Endothelial cell of umbilical vein (primary cell): ENCODE data around the gene MYBPHL. TPM values are rescaled to one million over a fixed set of nuclear protein-coding genes. Genes with fewer than 3 reads are reported as not detected.

Experiments used
- BruUV-seq: library from RNA; stranded (reverse); fragments of 400-500 nt; replicated peaks from 2 replicates; lab custom pipeline; 2021; lab: Mats Ljungman, UMichigan
- CTCF ChIA-PET: fragments of 300-600, 350-600 bp; sonication (Branson Sonifier 250); formaldehyde crosslinking; loops from one replicate; lab custom pipeline; 2021; ENCODE audit warnings: antibody characterized with exemption, inconsistent platforms; lab: Charles Lee
- POLR2A ChIA-PET: fragments of 300-600, 350-600 bp; sonication (Branson Sonifier 250); formaldehyde crosslinking; loops from one replicate; lab custom pipeline; 2021; ENCODE audit warnings: antibody characterized with exemption, inconsistent platforms; lab: Charles Lee
- DNase-seq: peaks from one replicate; pipeline ENCODE4 v3.0.0-alpha.2; 2011; ENCODE audit warnings: low read depth, low spot score
- FAIRE-seq: peaks from 2 replicates; lab custom pipeline; 2011; peaks lifted over from hg19 to GRCh38; lab: Jason Lieb, UNC
- H2AFZ ChIP-seq: 2 replicates; pipeline ENCODE4 v1.6.0; 2012; ENCODE audit warnings: low read depth, low read length, control low read depth, inconsistent platforms
- H3K27ac ChIP-seq: 2 replicates; pipeline ENCODE4 v1.5.1; 2011; ENCODE audit warnings: low read depth, mild to moderate bottlenecking, control low read depth, low read length, moderate library complexity; ENCODE audit not compliant: insufficient read depth
- H3K27me3 ChIP-seq, 2 experiments: 2 replicates each; pipeline versions ENCODE4 v1.6.0 to v1.6.1; 2011; ENCODE audit warnings: low read length in 2 of 2, mixed read lengths in 1 of 2; ENCODE audit not compliant: control insufficient read depth in 2 of 2, insufficient read depth in 2 of 2
- H3K36me3 ChIP-seq, 2 experiments: 2 replicates in 1 of 2; 3 replicates in 1 of 2; pipeline ENCODE4 v1.5.1; 2011; ENCODE audit warnings: low read length in 2 of 2, mild to moderate bottlenecking in 1 of 2, moderate library complexity in 1 of 2; ENCODE audit not compliant: control insufficient read depth in 2 of 2, insufficient read depth in 2 of 2; ENCODE audit errors: extremely low read depth in 1 of 2
- H3K4me1 ChIP-seq: 3 replicates; pipeline ENCODE4 v1.5.1; 2011; ENCODE audit warnings: mild to moderate bottlenecking, low read length; ENCODE audit not compliant: control insufficient read depth, insufficient read depth; ENCODE audit errors: extremely low read depth
- H3K4me2 ChIP-seq: 2 replicates; pipeline ENCODE4 v1.6.1; 2011; ENCODE audit warnings: low read length, control low read depth, mixed read lengths; ENCODE audit not compliant: insufficient read depth
- H3K4me3 ChIP-seq, 3 experiments: fragments of 200-600 bp in 1 of 3; sonication (generic), shearing (Covaris generic) in 1 of 3; replicated peaks in 1 of 3; 2 replicates each; pipeline ENCODE4 v1.5.1; 2011 to 2016; ENCODE audit warnings: control low read depth in 3 of 3, low read length in 3 of 3, mild to moderate bottlenecking in 2 of 3, inconsistent platforms in 1 of 3, low read depth in 1 of 3, moderate library complexity in 1 of 3; ENCODE audit not compliant: insufficient read depth in 1 of 3
- H3K79me2 ChIP-seq: 2 replicates; pipeline ENCODE4 v1.6.0; 2012; ENCODE audit warnings: low read length, inconsistent platforms; ENCODE audit not compliant: control insufficient read depth, insufficient read depth
- H3K9ac ChIP-seq: replicated peaks from 2 replicates; pipeline ENCODE3; 2011; ENCODE audit warnings: low read length, control low read depth; ENCODE audit not compliant: insufficient read depth; ENCODE audit errors: extremely low read depth
- H3K9me1 ChIP-seq: replicated peaks from 3 replicates; pipeline ENCODE4 v1.6.0; 2011; ENCODE audit warnings: mild to moderate bottlenecking, low read length; ENCODE audit not compliant: control insufficient read depth, insufficient read depth; ENCODE audit errors: extremely low read depth
- H3K9me3 ChIP-seq: replicated peaks from 2 replicates; pipeline ENCODE4 v1.5.1; 2012; ENCODE audit warnings: low read length, inconsistent platforms; ENCODE audit not compliant: control insufficient read depth, insufficient read depth
- H4K20me1 ChIP-seq: replicated peaks from 2 replicates; pipeline ENCODE3; 2011; ENCODE audit warnings: mild to moderate bottlenecking, low read length; ENCODE audit not compliant: control insufficient read depth, insufficient read depth; ENCODE audit errors: extremely low read depth
- CTCF ChIP-seq, 2 donors: IDR thresholded peaks; 1 replicate in 1 of 2; 2 replicates in 1 of 2; pipeline ENCODE4 v1.5.1; 2011; ENCODE audit warnings: low read length in 2 of 2, mild to moderate bottlenecking in 2 of 2, moderate library complexity in 2 of 2, control low read depth in 1 of 2, inconsistent platforms in 1 of 2, low read depth in 1 of 2; ENCODE audit not compliant: insufficient read depth in 1 of 2; ENCODE audit errors: extremely low read depth in 1 of 2
- EZH2 ChIP-seq: IDR thresholded peaks from 2 replicates; pipeline ENCODE4 v1.6.1; 2012; ENCODE audit warnings: borderline replicate concordance, low read depth, mild to moderate bottlenecking, moderate library complexity, low read length, inconsistent platforms; ENCODE audit not compliant: severe bottlenecking
- FOS ChIP-seq: IDR thresholded peaks from 2 replicates; pipeline ENCODE4 v1.6.1; 2011; ENCODE audit warnings: mild to moderate bottlenecking, low read length, moderate library complexity, borderline replicate concordance; ENCODE audit not compliant: insufficient read depth
- GATA2 ChIP-seq: IDR thresholded peaks from 2 replicates; pipeline ENCODE4 v1.7.0; 2011; ENCODE audit warnings: low read depth, mild to moderate bottlenecking, moderate library complexity, mixed read lengths, low read length; ENCODE audit not compliant: insufficient read length, insufficient read depth
- JUN ChIP-seq: IDR thresholded peaks from 2 replicates; pipeline ENCODE4 v1.6.1; 2011; ENCODE audit warnings: borderline replicate concordance, low read depth; ENCODE audit not compliant: insufficient read length, insufficient read depth
- MAX ChIP-seq: IDR thresholded peaks from 2 replicates; pipeline ENCODE4 v1.6.1; 2011; ENCODE audit not compliant: insufficient read depth, insufficient read length
- MYC ChIP-seq: IDR thresholded peaks from one replicate; pipeline ENCODE4 v1.6.1; 2011; ENCODE audit warnings: mild to moderate bottlenecking, low read depth, low read length
- POLR2A ChIP-seq: IDR thresholded peaks from 2 replicates; pipeline ENCODE4 v1.6.1; 2012; ENCODE audit warnings: low read depth, mild to moderate bottlenecking, control low read depth, low read length
- POLR2AphosphoS5 ChIP-seq: IDR thresholded peaks from 2 replicates; pipeline ENCODE4 v1.6.1; 2012; ENCODE audit warnings: low read depth, mild to moderate bottlenecking, control low read depth, low read length, moderate library complexity; ENCODE audit not compliant: insufficient read depth
- dilution Hi-C: fragments of 300-500 bp; cut with MboI; formaldehyde crosslinking; loops from one replicate; pipeline ENCODE4 v1.15.0; 2019; ENCODE audit warnings: low sequenced_read_pairs; ENCODE audit not compliant: extremely low pct_ligation_motif_present
- intact Hi-C: fragments of 100-400 bp; cut with micrococcal nuclease; formaldehyde crosslinking; loops from one replicate; pipeline ENCODE4 v1.10.0; 2022
- polyA plus RNA-seq, 4 experiments: library from polyadenylated mRNA; depleted of rRNA in 3 of 4; stranded (reverse) in 3 of 4; unstranded in 1 of 4; fragments of >200 nt; gene quantifications; 2 replicates each; pipeline versions ENCODE4 v1.2.1 to v1.2.3, GENCODE V29; 2011 to 2012; ENCODE audit warnings: missing spikeins in 1 of 4
- total RNA-seq: library from RNA; stranded (reverse); gene quantifications from 2 replicates; pipeline ENCODE4 v1.2.3, GENCODE V29; 2021

The MYBPHL gene
- total and polyA plus RNA-seq, 2 donors (not counting 3 experiments of a cell fraction or from before 2014, with no cell fraction given): not detected

GRCh38 chr1:109261006-109261405 is 45.8 kb downstream of the MYBPHL start:
- H4K20me1 ChIP-seq: no peaks in the 10 kb centered on the region
- no peaks in the 10 kb centered on the region for H3K36me3 ChIP-seq
- FAIRE-seq (no peak), DNase-seq (no peak)
- ChIA-PET CTCF (interaction anchor here (0.9 to 2.5 kb wide), 3 partner anchors 25 to 139 kb away, joined by 3 to 11 read pairs (median 3); no protein-coding TSS in a partner anchor), POLR2A (no interaction called here)
- TF ChIP-seq FOS: no peak
- no peak overlapping the region for H3K27ac ChIP-seq
- H3K4me2 ChIP-seq: no peak overlapping the region
- H2AFZ ChIP-seq: no peak overlapping the region
- no TSS peak for BruUV-seq
- no peaks in the 10 kb centered on the region for H3K79me2 ChIP-seq
- dilution Hi-C loops: no loop called here
- no peaks in the 10 kb centered on the region for H3K27me3 ChIP-seq
- no peak overlapping the region for H3K9ac ChIP-seq
- no peaks in the 10 kb centered on the region for H3K9me1 ChIP-seq
- intact Hi-C loops: no loop called here
- no peaks in the 10 kb centered on the region for H3K9me3 ChIP-seq
- no peaks in the 10 kb centered on the region for H3K4me1 ChIP-seq
- H3K4me3 ChIP-seq: no peak overlapping the region

- dilution Hi-C loops: no loop called here
- no peak overlapping the region for H3K27ac ChIP-seq
Observed at GRCh38 chr1:109259674-109260557, 46.9 kb downstream of the MYBPHL start.

More at GRCh38 chr1:109259674-109260557, 46.9 kb downstream of the MYBPHL start:
- FAIRE-seq (no peak), DNase-seq (no peak)
- Histone ChIP-seq H3K9me1 (no peaks in the 10 kb centered on the region), H3K27me3 (no peaks in the 10 kb centered on the region), H4K20me1 (no peaks in the 10 kb centered on the region), H3K9me3 (no peaks in the 10 kb centered on the region), H3K4me2 (no peak overlapping the region), H3K36me3 (no peaks in the 10 kb centered on the region), H2AFZ (no peak overlapping the region), H3K9ac (no peak overlapping the region), H3K4me3 (no peak overlapping the region), H3K79me2 (no peaks in the 10 kb centered on the region), H3K4me1 (no peaks in the 10 kb centered on the region)
- TF ChIP-seq EZH2 (no peak), POLR2AphosphoS5 (no peak), JUN (no peak), CTCF (IDR thresholded peaks at IDR 0.05; ENCODE audit: extremely low read depth in 1 of 2, insufficient read depth in 1 of 2, low read depth in 1 of 2, low read length in 2 of 2) (no peak), FOS (no peak), GATA2 (no peak), MAX (no peak), POLR2A (no peak), MYC (no peak)
- intact Hi-C loops: no loop called here
- ChIA-PET CTCF (interaction anchor here (1.0 to 2.5 kb wide), 6 partner anchors 17 to 273 kb away, joined by 3 to 11 read pairs (median 4); no protein-coding TSS in a partner anchor), POLR2A (no interaction called here)
- BruUV-seq: no TSS peak
